HEK293T (cell line): Measurements from ENCODE around the gene ASAP2.

Experiments used
- ARNT ChIP-seq: fragments of 450-650 bp; IDR thresholded peaks from 2 replicates; pipeline ENCODE4 v1.6.1; 2017; ENCODE audit warnings: mild to moderate bottlenecking
- BHLHE40 ChIP-seq: fragments of 450-650 bp; IDR thresholded peaks from 2 replicates; pipeline ENCODE4 v1.6.1; 2016; ENCODE audit warnings: mild to moderate bottlenecking, moderate library complexity, borderline replicate concordance
- FOXK2 ChIP-seq: fragments of 450-650 bp; IDR thresholded peaks from 2 replicates; pipeline ENCODE4 v1.6.1; 2016; ENCODE audit warnings: mild to moderate bottlenecking
- FOXM1 ChIP-seq: fragments of 450-650 bp; IDR thresholded peaks from 2 replicates; pipeline ENCODE4 v1.6.1; 2017; ENCODE audit warnings: mild to moderate bottlenecking, borderline replicate concordance
- L3MBTL2 ChIP-seq: fragments of 450-650 bp; conservative IDR thresholded peaks from 2 replicates; pipeline ENCODE4 v1.6.1; 2016; ENCODE audit warnings: mild to moderate bottlenecking
- NFRKB ChIP-seq: fragments of 450-650 bp; IDR thresholded peaks from 2 replicates; pipeline ENCODE4 v1.6.1; 2016; ENCODE audit warnings: mild to moderate bottlenecking, moderate library complexity
- SP1 ChIP-seq: fragments of 450-650 bp; IDR thresholded peaks from 2 replicates; pipeline ENCODE4 v1.6.1; 2017
- TARDBP ChIP-seq: fragments of 450-650 bp; IDR thresholded peaks from 2 replicates; pipeline ENCODE4 v1.6.1; 2016
- ZNF384 ChIP-seq: fragments of 450-650 bp; IDR thresholded peaks from 2 replicates; pipeline ENCODE4 v1.6.1; 2016

DNA sequence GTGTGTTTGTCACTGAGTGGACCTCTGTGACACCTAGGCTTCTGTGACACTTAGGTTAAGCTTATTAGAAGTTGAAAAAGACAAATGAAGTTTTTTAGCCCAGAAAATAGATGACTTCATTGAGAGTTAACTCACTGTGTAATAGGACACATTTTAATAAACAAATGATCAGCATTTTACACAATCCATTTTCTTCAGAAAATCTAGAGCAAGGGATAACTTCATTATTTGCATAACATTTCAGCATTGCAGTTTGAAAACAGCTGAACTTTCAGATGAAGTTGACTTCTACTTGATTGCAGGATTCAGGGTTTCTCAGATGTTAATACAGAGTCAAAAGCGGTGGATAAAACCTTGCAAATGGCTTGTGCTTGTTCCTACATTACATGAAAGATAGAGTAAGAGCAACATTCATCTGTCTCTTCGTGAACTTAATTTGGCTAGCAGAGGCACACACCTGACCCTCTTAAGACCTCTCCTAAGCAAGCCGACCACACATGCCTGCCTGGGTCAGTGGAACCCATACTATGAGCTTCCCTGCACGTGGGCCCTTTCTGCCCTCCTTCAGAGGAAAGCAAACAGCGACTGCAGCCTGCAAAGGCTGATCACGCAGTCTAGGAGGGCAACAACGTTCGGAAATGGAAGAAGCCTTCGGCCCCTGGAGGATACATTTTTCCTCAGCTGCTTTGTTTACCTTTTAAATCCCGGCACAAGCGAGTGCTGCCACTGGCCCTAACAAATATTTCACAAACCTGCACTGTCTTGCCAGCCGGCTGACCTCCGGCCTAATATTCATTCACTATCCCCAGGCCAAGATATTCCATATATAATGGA lies 200.1 kb downstream of the ASAP2 start:
- TF ChIP-seq SP1 (no peak), BHLHE40 (no peak), L3MBTL2 (no peak), ZNF384 (no peak), NFRKB (no peak), TARDBP (no peak), FOXM1 (no peak), ARNT (no peak), FOXK2 (no peak)
